ENCODE measurements around the gene MT1H. TPM values are rescaled to one million over a fixed set of nuclear protein-coding genes. Genes with fewer than 3 reads are reported as not detected.

Gene MT1H
- polyA plus RNA-seq, 3 donors = 0.76 TPM; not detected in 2

DNA sequence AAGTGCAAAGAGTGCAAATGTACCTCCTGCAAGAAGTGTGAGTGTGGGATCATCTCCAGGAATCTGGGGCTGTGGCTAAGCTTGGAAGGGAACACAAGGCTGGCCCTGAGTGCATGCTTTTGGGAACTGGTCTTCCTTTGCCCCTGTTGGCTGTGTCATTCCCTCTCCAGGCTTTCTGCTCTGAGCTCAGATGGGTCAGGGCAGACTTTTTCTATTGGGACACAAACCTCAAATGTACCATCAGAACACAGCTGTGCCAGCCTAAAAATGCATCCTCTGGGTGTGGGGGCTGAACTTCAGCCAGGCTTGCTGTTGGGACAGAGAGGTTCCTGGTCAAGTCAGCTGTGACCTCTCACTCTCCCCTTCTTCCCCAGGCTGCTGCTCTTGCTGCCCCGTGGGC, 17.0 kb upstream of the MT1H start:
- no peaks in the 10 kb centered on the region for H4K20me1 ChIP-seq (ENCODE audit: insufficient read depth, low read length)
- H3K27me3 ChIP-seq (ENCODE audit: control insufficient read depth in 2 of 2, insufficient read depth in 2 of 2, low read length in 2 of 2) = peaks cover 2 to 32% of the 10 kb centered on the region in 2 donors
- 100% methylated on average over 1 of the region's 1 CpG for WGBS (ENCODE audit: insufficient coverage)
- Mint-ChIP-seq H3K4me3 (no peak overlapping the region), H3K27ac (peak overlapping the region in 1 of 7 donors; percentile 41), H3K4me1 (peaks cover 7% of the 10 kb centered on the region), H3K27me3 (ENCODE audit: low read depth in 3 of 3) (peaks cover 32 to 49% (median 39%) of the 10 kb centered on the region in 3 donors), H3K36me3 (no peaks in the 10 kb centered on the region), H3K9me3 (peaks cover 0 to 3% (median 0%) of the 10 kb centered on the region in 7 donors)
- H3K9ac ChIP-seq (ENCODE audit: insufficient read depth, low read length, poor library complexity, severe bottlenecking) = no peak overlapping the region
- H3K4me3 ChIP-seq (replicated peaks in 1 of 3; ENCODE audit: low read depth in 2 of 3, low read length in 3 of 3) = no peak overlapping the region
- intact Hi-C loops (cut with micrococcal nuclease) = no loop called here
- H3K9me3 ChIP-seq (replicated peaks in 1 of 2; ENCODE audit: control insufficient read depth in 1 of 2, insufficient read depth in 1 of 2, low read length in 2 of 2) = no peaks in the 10 kb centered on the region
- no peak overlapping the region for H3K4me2 ChIP-seq (replicated peaks; ENCODE audit: extremely low read depth, low read length, poor library complexity, severe bottlenecking)
- no peak overlapping the region for H2AFZ ChIP-seq (ENCODE audit: insufficient read depth, low read depth, low read length, poor library complexity, severe bottlenecking)
- DNase-seq = no peak
- H3K27ac ChIP-seq (ENCODE audit: low read depth in 1 of 2, low read length in 2 of 2) = no peak overlapping the region
- no peaks in the 10 kb centered on the region for H3K79me2 ChIP-seq (ENCODE audit: insufficient read depth, low read length)
- TF ChIP-seq, protein P1, sequence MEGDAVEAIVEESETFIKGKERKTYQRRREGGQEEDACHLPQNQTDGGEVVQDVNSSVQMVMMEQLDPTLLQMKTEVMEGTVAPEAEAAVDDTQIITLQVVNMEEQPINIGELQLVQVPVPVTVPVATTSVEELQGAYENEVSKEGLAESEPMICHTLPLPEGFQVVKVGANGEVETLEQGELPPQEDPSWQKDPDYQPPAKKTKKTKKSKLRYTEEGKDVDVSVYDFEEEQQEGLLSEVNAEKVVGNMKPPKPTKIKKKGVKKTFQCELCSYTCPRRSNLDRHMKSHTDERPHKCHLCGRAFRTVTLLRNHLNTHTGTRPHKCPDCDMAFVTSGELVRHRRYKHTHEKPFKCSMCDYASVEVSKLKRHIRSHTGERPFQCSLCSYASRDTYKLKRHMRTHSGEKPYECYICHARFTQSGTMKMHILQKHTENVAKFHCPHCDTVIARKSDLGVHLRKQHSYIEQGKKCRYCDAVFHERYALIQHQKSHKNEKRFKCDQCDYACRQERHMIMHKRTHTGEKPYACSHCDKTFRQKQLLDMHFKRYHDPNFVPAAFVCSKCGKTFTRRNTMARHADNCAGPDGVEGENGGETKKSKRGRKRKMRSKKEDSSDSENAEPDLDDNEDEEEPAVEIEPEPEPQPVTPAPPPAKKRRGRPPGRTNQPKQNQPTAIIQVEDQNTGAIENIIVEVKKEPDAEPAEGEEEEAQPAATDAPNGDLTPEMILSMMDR (IDR thresholded peaks at IDR 0.05) = no peak
- H3K4me1 ChIP-seq (ENCODE audit: control insufficient read depth in 1 of 2, insufficient read depth in 2 of 2, low read length in 2 of 2) = peaks cover 5 to 6% of the 10 kb centered on the region in 2 donors
- no peaks in the 10 kb centered on the region for H3K36me3 ChIP-seq (replicated peaks in 1 of 2; ENCODE audit: control insufficient read depth in 1 of 2, insufficient read depth in 2 of 2, low read length in 2 of 2)

DNA sequence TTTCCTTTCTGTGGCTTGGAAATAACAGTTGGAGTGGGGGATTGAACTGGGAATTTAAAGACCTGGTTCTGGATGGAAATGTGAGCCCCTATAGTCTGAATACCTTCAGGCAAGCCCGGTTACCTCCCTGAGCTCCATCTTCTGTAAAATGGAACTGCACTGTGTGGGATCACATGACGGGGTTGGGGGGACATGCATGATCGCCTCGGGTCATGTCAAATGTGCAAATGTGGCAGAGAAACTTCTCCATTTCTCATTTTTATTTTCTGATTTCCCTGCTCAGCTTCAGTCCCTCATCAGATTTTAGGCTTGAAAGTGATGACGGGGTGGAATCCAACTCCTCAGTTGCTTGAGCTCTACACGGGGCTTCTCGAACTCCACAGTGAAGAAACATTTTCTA, 16.4 kb upstream of the MT1H start:
- H3K27ac Mint-ChIP-seq = no peak overlapping the region
- TF ChIP-seq, protein P1 (IDR thresholded peaks at IDR 0.05) = no peak
- H3K4me2 ChIP-seq (replicated peaks; ENCODE audit: extremely low read depth, low read length, poor library complexity, severe bottlenecking) = no peak overlapping the region
- intact Hi-C loops (cut with micrococcal nuclease) = no loop called here
- H3K27ac ChIP-seq (ENCODE audit: low read depth in 1 of 2, low read length in 2 of 2) = no peak overlapping the region
- no peaks in the 10 kb centered on the region for H3K36me3 Mint-ChIP-seq
- no peak overlapping the region for H3K4me3 Mint-ChIP-seq
- H3K36me3 ChIP-seq (replicated peaks in 1 of 2; ENCODE audit: control insufficient read depth in 1 of 2, insufficient read depth in 2 of 2, low read length in 2 of 2) = no peaks in the 10 kb centered on the region
- peaks cover 26 to 45% (median 34%) of the 10 kb centered on the region in 3 donors for H3K27me3 Mint-ChIP-seq (ENCODE audit: low read depth in 3 of 3)
- H3K9ac ChIP-seq (ENCODE audit: insufficient read depth, low read length, poor library complexity, severe bottlenecking) = no peak overlapping the region
- no peak overlapping the region for H2AFZ ChIP-seq (ENCODE audit: insufficient read depth, low read depth, low read length, poor library complexity, severe bottlenecking)
- no peaks in the 10 kb centered on the region for H4K20me1 ChIP-seq (ENCODE audit: insufficient read depth, low read length)
- peaks cover 0 to 3% (median 0%) of the 10 kb centered on the region in 7 donors for H3K9me3 Mint-ChIP-seq
- no peaks in the 10 kb centered on the region for H3K79me2 ChIP-seq (ENCODE audit: insufficient read depth, low read length)
- H3K4me1 ChIP-seq (ENCODE audit: control insufficient read depth in 1 of 2, insufficient read depth in 2 of 2, low read length in 2 of 2) = peaks cover 7 to 11% of the 10 kb centered on the region in 2 donors
- H3K27me3 ChIP-seq (ENCODE audit: control insufficient read depth in 2 of 2, insufficient read depth in 2 of 2, low read length in 2 of 2) = peaks cover 0 to 25% of the 10 kb centered on the region in 2 donors
- DNase-seq = no peak
- peaks cover 11% of the 10 kb centered on the region for H3K4me1 Mint-ChIP-seq
- no peak overlapping the region for H3K4me3 ChIP-seq (replicated peaks in 1 of 3; ENCODE audit: low read depth in 2 of 3, low read length in 3 of 3)
- no peaks in the 10 kb centered on the region for H3K9me3 ChIP-seq (replicated peaks in 1 of 2; ENCODE audit: control insufficient read depth in 1 of 2, insufficient read depth in 1 of 2, low read length in 2 of 2)
- WGBS (ENCODE audit: insufficient coverage) = no CpG with 5 or more reads among the region's 7 CpGs
